ENCODE data around the gene NFKBIA.

The NFKBIA gene

DNA sequence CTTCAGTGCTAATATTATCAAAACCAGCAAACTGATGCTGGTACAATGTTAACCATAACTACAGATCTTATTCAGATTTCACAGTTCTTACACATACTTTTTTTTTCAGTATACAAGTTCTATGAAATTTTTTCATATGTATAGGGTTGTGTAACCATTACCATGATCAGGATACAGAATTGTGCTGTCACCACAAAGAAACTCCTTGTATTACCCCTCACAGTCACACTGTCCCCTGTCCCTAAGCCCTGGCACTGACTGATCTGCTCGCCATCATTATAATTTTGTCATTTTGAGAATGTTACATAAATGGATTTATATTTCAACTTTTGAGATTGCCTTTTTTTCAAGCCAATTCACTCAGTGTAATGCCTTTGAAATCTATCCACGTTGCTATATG, 21.3 kb upstream of the NFKBIA start:
- peaks cover 0 to 5% of the 10 kb centered on the region in 2 donors for H3K9me3 ChIP-seq (ENCODE audit: control insufficient read depth in 2 of 2, low read length in 2 of 2)

DNA sequence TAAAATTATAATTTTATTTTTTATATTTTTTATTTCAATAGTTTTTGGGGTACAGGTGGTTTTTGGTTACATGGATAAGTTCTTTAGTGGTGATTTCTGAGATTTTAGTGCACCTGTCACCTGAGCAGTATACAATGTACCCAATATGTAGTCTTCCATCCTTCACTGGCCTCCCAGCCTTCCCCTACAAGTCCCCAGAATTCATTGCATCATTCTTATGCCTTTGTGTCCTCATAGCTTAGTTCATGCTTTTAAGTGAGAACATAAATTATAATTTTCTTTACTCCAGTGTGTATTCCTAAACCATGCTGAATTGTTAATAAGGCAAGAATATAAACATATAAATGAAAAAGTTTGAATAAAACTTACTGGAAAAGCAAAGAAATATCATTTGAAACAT, 19.1 kb upstream of the NFKBIA start:
- Histone ChIP-seq H3K27me3 (ENCODE audit: control insufficient read depth in 1 of 2, insufficient read depth in 2 of 2, low read length in 2 of 2) (no peaks in the 10 kb centered on the region), H3K9ac (ENCODE audit: low read length in 2 of 2) (no peak overlapping the region), H3K27ac (ENCODE audit: low read length) (no peak overlapping the region), H3K4me3 (ENCODE audit: low read length in 2 of 2) (no peak overlapping the region), H3K4me1 (ENCODE audit: control insufficient read depth, insufficient read depth, low read length) (no peaks in the 10 kb centered on the region), H3K9me3 (ENCODE audit: control insufficient read depth in 2 of 2, low read length in 2 of 2) (peaks cover 0 to 5% of the 10 kb centered on the region in 2 donors), H3K36me3 (ENCODE audit: control insufficient read depth in 2 of 2, insufficient read depth in 2 of 2, low read length in 2 of 2) (no peaks in the 10 kb centered on the region)

More for the DNA sequence above, 21.3 kb upstream of the NFKBIA start:
- H3K9ac ChIP-seq (ENCODE audit: low read length in 2 of 2) = no peak overlapping the region
- H3K4me3 ChIP-seq (ENCODE audit: low read length in 2 of 2) = no peak overlapping the region
- no peak overlapping the region for H3K27ac ChIP-seq (ENCODE audit: low read length)
- H3K36me3 ChIP-seq (ENCODE audit: control insufficient read depth in 2 of 2, insufficient read depth in 2 of 2, low read length in 2 of 2) = no peaks in the 10 kb centered on the region
- H3K4me1 ChIP-seq (ENCODE audit: control insufficient read depth, insufficient read depth, low read length) = no peaks in the 10 kb centered on the region
- H3K27me3 ChIP-seq (ENCODE audit: control insufficient read depth in 1 of 2, insufficient read depth in 2 of 2, low read length in 2 of 2) = no peaks in the 10 kb centered on the region

DNA sequence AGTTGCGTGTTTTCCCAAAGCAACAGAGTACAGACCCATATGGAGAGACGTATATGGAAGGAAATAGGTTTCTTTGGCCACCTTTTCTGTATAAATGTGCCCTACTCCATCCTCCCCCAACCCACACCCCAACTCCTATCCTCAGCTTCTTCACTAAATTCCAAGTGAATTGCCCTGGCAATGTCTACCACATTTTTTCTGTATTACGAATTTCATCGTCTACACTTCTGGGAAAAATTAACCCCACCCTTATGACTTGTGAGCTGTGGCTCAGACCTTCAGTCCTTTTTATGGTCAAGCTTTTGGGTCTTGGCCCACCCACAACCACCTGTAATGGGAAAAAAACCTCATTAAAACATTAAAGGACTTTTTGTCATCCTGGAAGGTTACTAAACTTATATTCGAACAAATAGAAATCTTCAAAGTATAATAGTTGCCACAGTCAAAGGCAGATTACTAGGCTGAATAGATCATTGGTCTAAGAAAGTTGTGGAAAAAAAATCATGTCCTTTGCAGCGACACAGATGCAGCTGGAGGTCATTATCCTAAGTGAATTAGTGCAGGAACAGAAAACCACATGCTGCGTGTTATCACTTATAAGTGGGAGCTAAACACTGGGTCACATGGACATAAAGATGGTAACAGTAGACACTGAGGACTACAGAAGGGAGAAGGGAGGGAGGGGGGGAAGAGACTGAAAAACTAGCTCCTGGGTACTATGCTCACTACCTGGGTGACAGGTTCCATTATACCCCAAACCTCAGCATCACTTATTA, 15.7 kb upstream of the NFKBIA start:
- no peak overlapping the region for H3K4me3 ChIP-seq (ENCODE audit: low read length in 2 of 2)
- H3K9ac ChIP-seq (ENCODE audit: low read length in 2 of 2) = no peak overlapping the region
- no peaks in the 10 kb centered on the region for H3K4me1 ChIP-seq (ENCODE audit: control insufficient read depth, insufficient read depth, low read length)
- peaks cover 0 to 5% of the 10 kb centered on the region in 2 donors for H3K9me3 ChIP-seq (ENCODE audit: control insufficient read depth in 2 of 2, low read length in 2 of 2)
- no peak overlapping the region for H3K27ac ChIP-seq (ENCODE audit: low read length)
- H3K27me3 ChIP-seq (ENCODE audit: control insufficient read depth in 1 of 2, insufficient read depth in 2 of 2, low read length in 2 of 2) = no peaks in the 10 kb centered on the region
- no peaks in the 10 kb centered on the region for H3K36me3 ChIP-seq (ENCODE audit: control insufficient read depth in 2 of 2, insufficient read depth in 2 of 2, low read length in 2 of 2)

DNA sequence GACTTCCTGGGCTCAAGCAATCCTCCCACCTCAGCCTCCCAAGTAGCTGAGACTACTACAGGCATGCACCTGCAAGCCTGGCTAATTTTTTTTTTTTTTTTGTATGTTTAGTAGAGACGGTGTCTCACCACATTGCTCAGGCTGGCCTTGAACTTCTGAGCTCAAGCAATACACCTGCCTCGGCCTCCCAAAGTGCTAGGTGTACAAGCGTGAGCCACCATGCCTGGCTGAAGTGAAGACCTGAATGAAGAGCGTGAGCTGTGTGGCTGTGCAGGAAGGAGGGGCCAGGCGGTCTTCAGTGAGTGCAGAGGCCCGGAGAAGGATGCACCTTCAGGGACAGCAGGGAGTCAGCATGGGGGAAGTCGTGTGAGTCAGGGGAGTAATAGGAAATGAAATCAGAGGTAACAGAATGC, 14.9 kb upstream of the NFKBIA start:
- H3K36me3 ChIP-seq (ENCODE audit: control insufficient read depth in 2 of 2, insufficient read depth in 2 of 2, low read length in 2 of 2) = no peaks in the 10 kb centered on the region
- H3K27me3 ChIP-seq (ENCODE audit: control insufficient read depth in 1 of 2, insufficient read depth in 2 of 2, low read length in 2 of 2) = no peaks in the 10 kb centered on the region
- H3K4me3 ChIP-seq (ENCODE audit: low read length in 2 of 2) = no peak overlapping the region
- no peak overlapping the region for H3K9ac ChIP-seq (ENCODE audit: low read length in 2 of 2)
- no peaks in the 10 kb centered on the region for H3K4me1 ChIP-seq (ENCODE audit: control insufficient read depth, insufficient read depth, low read length)
- H3K9me3 ChIP-seq (ENCODE audit: control insufficient read depth in 2 of 2, low read length in 2 of 2) = peaks cover 0 to 5% of the 10 kb centered on the region in 2 donors
- H3K27ac ChIP-seq (ENCODE audit: low read length) = no peak overlapping the region

DNA sequence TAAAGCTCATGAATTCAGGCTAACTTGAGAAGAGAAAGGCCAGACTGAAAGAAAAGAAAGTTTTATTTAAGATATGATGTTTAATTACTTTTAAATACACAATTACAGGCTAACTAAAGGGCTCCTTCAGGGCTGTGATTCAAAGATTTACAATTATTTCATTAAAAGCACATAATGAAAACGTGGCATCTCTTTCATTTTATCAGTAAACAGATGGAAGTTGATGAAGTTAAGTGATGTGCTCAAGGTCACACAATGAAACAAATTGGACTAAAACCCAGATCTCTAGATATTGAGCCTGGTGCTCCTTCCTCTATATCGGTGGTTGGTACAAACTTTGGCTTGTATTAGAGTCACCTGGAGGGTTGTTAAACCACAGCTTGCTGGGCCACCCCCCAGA, 13.5 kb upstream of the NFKBIA start:
- Histone ChIP-seq H3K9ac (ENCODE audit: low read length in 2 of 2) (no peak overlapping the region), H3K4me3 (ENCODE audit: low read length in 2 of 2) (no peak overlapping the region), H3K27me3 (ENCODE audit: control insufficient read depth in 1 of 2, insufficient read depth in 2 of 2, low read length in 2 of 2) (no peaks in the 10 kb centered on the region), H3K9me3 (ENCODE audit: control insufficient read depth in 2 of 2, low read length in 2 of 2) (no peaks in the 10 kb centered on the region), H3K27ac (ENCODE audit: low read length) (no peak overlapping the region), H3K36me3 (ENCODE audit: control insufficient read depth in 2 of 2, insufficient read depth in 2 of 2, low read length in 2 of 2) (no peaks in the 10 kb centered on the region), H3K4me1 (ENCODE audit: control insufficient read depth, insufficient read depth, low read length) (peaks cover 4% of the 10 kb centered on the region)

DNA sequence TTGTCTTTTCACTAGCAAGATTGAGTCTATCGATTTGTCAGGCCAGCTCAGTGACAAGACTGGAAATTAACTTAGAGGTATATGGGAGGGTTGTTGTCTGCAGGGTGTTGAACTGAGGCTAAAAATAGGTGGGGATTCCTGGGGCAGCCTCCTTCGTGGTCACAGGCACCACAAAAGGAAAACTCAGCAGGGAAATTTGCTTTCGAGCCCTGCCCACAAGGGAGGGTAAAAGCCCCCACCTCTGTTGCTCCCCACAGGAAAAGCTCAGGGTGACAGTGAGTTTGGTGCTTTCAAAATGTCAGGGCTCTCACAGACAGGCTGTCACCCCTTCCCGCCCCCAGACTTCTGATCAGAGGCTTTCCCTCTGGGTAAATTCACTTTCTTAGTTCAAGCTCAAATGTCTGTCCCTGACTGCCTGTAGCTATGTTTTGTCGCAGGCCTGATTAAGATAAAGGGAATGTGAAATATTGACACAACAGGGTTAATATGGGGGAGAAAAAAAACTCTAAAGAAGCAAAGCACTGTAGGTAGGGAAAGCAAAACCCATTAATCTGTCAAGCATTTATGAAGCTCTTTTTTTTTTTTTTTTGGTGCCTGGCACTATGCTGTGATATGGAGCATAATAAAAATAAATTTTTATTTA, 11.7 kb upstream of the NFKBIA start:
- peaks cover 8% of the 10 kb centered on the region for H3K4me1 ChIP-seq (ENCODE audit: control insufficient read depth, insufficient read depth, low read length)
- peak overlapping the region; percentile 24 for H3K27ac ChIP-seq (ENCODE audit: low read length)
- H3K36me3 ChIP-seq (ENCODE audit: control insufficient read depth in 2 of 2, insufficient read depth in 2 of 2, low read length in 2 of 2) = no peaks in the 10 kb centered on the region
- no peaks in the 10 kb centered on the region for H3K9me3 ChIP-seq (ENCODE audit: control insufficient read depth in 2 of 2, low read length in 2 of 2)
- peak overlapping the region in 1 of 2 donors; percentile 42 for H3K9ac ChIP-seq (ENCODE audit: low read length in 2 of 2)
- no peaks in the 10 kb centered on the region for H3K27me3 ChIP-seq (ENCODE audit: control insufficient read depth in 1 of 2, insufficient read depth in 2 of 2, low read length in 2 of 2)
- H3K4me3 ChIP-seq (ENCODE audit: low read length in 2 of 2) = peak overlapping the region in 1 of 2 donors; percentile 35

DNA sequence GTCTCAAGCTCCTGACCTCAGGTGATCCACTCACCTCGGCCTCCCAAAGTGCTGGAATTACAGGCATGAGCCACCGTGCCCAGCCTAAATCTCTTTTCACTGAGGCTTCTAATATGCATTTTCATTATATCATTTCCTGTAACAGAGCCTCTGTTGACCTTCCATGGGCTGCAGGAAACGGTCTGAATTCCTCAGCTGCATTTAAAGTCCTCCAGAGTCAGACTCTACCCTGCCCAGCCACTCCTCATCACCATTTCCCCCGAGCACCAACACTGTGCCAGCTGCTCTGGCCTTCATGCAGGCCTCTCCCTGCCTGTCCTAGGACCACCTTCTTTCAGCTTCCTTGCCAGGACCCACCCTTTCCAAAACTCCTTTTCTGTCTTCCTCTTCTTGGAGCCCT, 9.8 kb upstream of the NFKBIA start:
- H3K9ac ChIP-seq (ENCODE audit: low read length in 2 of 2) = no peak overlapping the region
- no peak overlapping the region for H3K4me3 ChIP-seq (ENCODE audit: low read length in 2 of 2)
- H3K9me3 ChIP-seq (ENCODE audit: control insufficient read depth in 2 of 2, low read length in 2 of 2) = no peaks in the 10 kb centered on the region
- H3K27ac ChIP-seq (ENCODE audit: low read length) = no peak overlapping the region
- H3K27me3 ChIP-seq (ENCODE audit: control insufficient read depth in 1 of 2, insufficient read depth in 2 of 2, low read length in 2 of 2) = no peaks in the 10 kb centered on the region
- H3K4me1 ChIP-seq (ENCODE audit: control insufficient read depth, insufficient read depth, low read length) = peaks cover 8% of the 10 kb centered on the region
- H3K36me3 ChIP-seq (ENCODE audit: control insufficient read depth in 2 of 2, insufficient read depth in 2 of 2, low read length in 2 of 2) = no peaks in the 10 kb centered on the region

DNA sequence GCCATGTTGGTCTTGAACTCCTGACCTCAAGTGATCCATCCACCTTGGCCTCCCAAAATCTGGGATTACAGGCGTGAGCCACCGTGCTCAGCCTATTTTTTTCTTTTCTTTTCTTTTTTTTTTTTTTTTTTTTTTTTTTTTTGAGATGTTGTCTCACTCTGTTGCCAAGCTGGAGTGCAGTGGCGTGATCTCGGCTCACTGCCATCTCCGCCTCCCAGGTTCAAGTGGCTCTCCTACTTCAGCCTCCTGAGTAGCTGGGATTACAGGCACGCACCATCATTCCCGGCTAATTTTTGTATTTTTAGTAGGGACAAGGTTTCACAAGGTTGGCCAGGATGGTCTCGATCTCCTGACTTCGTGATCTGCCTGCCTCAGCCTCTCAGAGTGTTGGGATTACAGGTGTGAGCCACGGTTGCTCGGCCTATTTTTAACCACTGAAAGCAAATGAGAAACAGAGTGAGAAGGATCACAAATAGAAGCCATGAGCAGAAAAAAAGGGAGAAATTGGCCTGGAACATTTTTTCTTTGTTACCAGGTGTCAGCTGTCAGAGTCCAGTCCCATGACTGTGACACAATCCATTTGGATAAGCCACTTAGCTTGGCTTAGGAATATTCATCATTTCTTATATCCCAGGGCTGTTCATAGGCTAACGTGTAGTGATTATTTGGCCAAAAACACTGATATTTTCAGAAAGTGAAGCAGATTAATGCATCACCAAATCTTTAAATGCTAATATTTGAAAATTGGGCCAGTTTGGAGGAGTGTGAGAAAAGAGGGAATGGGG, 7.9 kb upstream of the NFKBIA start:
- Histone ChIP-seq H3K4me3 (ENCODE audit: low read length in 2 of 2) (no peak overlapping the region), H3K27me3 (ENCODE audit: control insufficient read depth in 1 of 2, insufficient read depth in 2 of 2, low read length in 2 of 2) (no peaks in the 10 kb centered on the region), H3K36me3 (ENCODE audit: control insufficient read depth in 2 of 2, insufficient read depth in 2 of 2, low read length in 2 of 2) (no peaks in the 10 kb centered on the region), H3K9ac (ENCODE audit: low read length in 2 of 2) (no peak overlapping the region), H3K9me3 (ENCODE audit: control insufficient read depth in 2 of 2, low read length in 2 of 2) (no peaks in the 10 kb centered on the region), H3K4me1 (ENCODE audit: control insufficient read depth, insufficient read depth, low read length) (peaks cover 8% of the 10 kb centered on the region), H3K27ac (ENCODE audit: low read length) (no peak overlapping the region)

DNA sequence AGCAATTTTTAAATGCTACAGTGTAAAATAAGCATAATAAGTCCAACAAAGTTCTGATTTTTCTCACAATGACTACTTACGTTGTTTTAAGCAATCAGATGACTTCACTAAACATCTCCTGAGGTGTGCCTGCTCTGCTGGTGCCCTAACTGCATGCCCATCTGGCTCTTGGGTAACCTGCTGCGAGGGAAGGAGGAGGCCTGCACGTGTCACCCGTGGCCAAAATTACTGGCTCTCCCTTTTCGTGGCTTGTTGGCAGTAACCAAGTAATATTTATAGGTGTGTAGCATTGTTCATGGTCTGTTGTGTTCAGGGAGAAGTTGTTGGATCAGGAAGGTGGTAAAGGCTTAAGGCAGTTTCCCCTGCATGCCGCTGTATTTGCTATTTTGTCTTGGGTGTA, 6.3 kb upstream of the NFKBIA start:
- Histone ChIP-seq H3K4me3 (ENCODE audit: low read length in 2 of 2) (no peak overlapping the region), H3K4me1 (ENCODE audit: control insufficient read depth, insufficient read depth, low read length) (peaks cover 13% of the 10 kb centered on the region), H3K9me3 (ENCODE audit: control insufficient read depth in 2 of 2, low read length in 2 of 2) (no peaks in the 10 kb centered on the region), H3K9ac (ENCODE audit: low read length in 2 of 2) (no peak overlapping the region), H3K27me3 (ENCODE audit: control insufficient read depth in 1 of 2, insufficient read depth in 2 of 2, low read length in 2 of 2) (no peaks in the 10 kb centered on the region), H3K27ac (ENCODE audit: low read length) (no peak overlapping the region), H3K36me3 (ENCODE audit: control insufficient read depth in 2 of 2, insufficient read depth in 2 of 2, low read length in 2 of 2) (no peaks in the 10 kb centered on the region)

DNA sequence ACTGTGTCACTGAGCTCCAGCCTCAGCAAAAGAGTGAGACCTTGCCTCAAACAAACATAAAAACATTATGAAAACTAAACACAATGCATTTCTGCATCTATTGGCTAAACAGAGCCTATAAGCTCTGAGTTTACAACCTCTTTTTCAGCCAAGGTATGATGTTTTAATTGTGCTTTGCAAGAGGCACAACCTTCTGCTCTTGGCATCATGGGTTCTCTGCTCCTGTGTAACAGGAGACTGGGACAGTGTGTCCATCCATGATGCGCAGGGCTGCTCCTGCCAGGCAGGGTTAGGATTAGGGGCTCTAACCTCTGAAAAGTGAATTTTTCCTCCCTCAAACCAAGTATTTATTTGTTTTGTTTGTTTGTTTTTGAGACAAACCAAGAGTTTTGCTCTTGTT, 5.0 kb upstream of the NFKBIA start:
- no peak overlapping the region for H3K4me3 ChIP-seq (ENCODE audit: low read length in 2 of 2)
- H3K9me3 ChIP-seq (ENCODE audit: control insufficient read depth in 2 of 2, low read length in 2 of 2) = no peaks in the 10 kb centered on the region
- peaks cover 20% of the 10 kb centered on the region for H3K4me1 ChIP-seq (ENCODE audit: control insufficient read depth, insufficient read depth, low read length)
- H3K36me3 ChIP-seq (ENCODE audit: control insufficient read depth in 2 of 2, insufficient read depth in 2 of 2, low read length in 2 of 2) = no peaks in the 10 kb centered on the region
- H3K27me3 ChIP-seq (ENCODE audit: control insufficient read depth in 1 of 2, insufficient read depth in 2 of 2, low read length in 2 of 2) = no peaks in the 10 kb centered on the region
- H3K9ac ChIP-seq (ENCODE audit: low read length in 2 of 2) = no peak overlapping the region
- H3K27ac ChIP-seq (ENCODE audit: low read length) = no peak overlapping the region
